ENCODE data around the gene CBX4. TPM values are rescaled to one million over a fixed set of nuclear protein-coding genes. Genes with fewer than 3 reads are reported as not detected.

The CBX4 gene
- total RNA-seq, 1 experiment from 2014 or later = 6.2 TPM

DNA sequence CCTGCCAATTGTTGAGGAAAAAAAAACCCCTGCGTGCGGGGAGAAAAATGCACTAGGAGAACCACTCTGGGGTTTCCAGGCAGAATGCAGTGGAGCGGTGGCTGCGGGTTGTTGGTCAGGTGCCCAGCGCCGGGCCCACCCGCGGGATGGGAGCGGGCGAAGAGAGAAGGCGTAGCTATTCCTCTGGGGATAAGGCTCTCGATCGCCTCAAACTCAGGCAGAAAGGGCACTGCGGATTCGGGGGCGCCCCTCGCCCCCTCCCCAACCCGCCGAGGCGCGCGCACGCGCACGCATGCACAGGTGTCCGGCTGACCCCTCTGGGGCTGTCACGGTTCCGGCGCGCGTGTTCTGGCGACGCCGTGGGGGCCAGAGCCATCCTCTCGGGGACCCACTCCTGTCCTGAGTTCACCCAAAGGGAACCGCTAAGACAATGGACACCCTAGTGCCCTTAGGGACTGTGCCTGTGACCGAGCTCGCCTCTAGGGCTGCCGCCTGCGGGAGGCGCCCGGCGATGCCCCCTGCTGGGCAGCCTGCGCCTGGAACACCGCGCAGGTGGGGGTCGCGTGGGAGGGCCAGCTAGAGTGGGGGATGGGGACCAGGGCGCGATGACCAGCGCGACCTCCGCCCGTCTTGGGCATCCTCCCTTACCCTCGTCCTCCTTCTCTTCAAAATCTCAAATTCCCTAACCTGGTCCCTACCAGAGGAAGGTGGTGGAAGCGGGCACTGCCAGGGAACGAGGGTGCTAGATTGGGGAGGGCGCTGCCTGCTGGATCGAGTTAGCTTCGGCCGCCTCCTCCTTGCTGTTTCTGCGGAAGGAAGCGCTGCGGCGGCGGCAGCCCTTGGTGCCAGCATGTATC lies 28.0 kb downstream of the CBX4 start:
- Histone ChIP-seq H2AFZ (ENCODE audit: low read length) (no peak overlapping the region), H3K18ac (ENCODE audit: insufficient read length, low read depth, low read length) (peak overlapping the region; percentile 80), H4K20me1 (ENCODE audit: control insufficient read depth, insufficient read depth, insufficient read length) (no peaks in the 10 kb centered on the region), H2BK15ac (ENCODE audit: low read depth, low read length) (no peak overlapping the region; the same call in 1 of the 2 replicates), H3K79me1 (ENCODE audit: insufficient read depth, low read depth, low read length, poor library complexity, severe bottlenecking) (no peaks in the 10 kb centered on the region), H2BK5ac (ENCODE audit: insufficient read length, low read length) (no peak overlapping the region), H3K23ac (ENCODE audit: insufficient read length, low read depth, low read length) (no peak overlapping the region), H2BK120ac (ENCODE audit: low read depth, low read length, poor library complexity, severe bottlenecking) (peak overlapping the region; percentile 25), H3K23me2 (ENCODE audit: insufficient read length, low read depth, low read length, poor library complexity, severe bottlenecking) (peaks cover 5% of the 10 kb centered on the region), H4K5ac (ENCODE audit: insufficient read length, low read depth, low read length) (no peak overlapping the region), H2AK5ac (ENCODE audit: insufficient read length, low read length) (no peak overlapping the region), H3K9ac (ENCODE audit: extremely low read depth, insufficient read length, low read length) (no peak overlapping the region), H2BK20ac (ENCODE audit: low read depth, low read length, poor library complexity, severe bottlenecking) (no peak overlapping the region), H3K14ac (ENCODE audit: insufficient read depth, low read length) (no peak overlapping the region), H3K4ac (ENCODE audit: low read depth, low read length) (no peak overlapping the region; the same call in 1 of the 2 replicates), H4K91ac (ENCODE audit: insufficient read length, low read depth, low read length) (no peak overlapping the region), H3K27me3 (ENCODE audit: insufficient read depth, low read length) (peaks cover 81% of the 10 kb centered on the region), H4K8ac (replicated peaks; ENCODE audit: insufficient read length, low read depth, low read length) (no peak overlapping the region), H3K56ac (ENCODE audit: insufficient read length, low read depth, low read length) (no peak overlapping the region), H3K4me1 (ENCODE audit: insufficient read depth, low read length) (no peaks in the 10 kb centered on the region), H2BK12ac (ENCODE audit: insufficient read length, low read depth, low read length) (no peak overlapping the region), H3K9me3 (ENCODE audit: control insufficient read depth, low read depth, low read length) (no peaks in the 10 kb centered on the region), H3K27ac (ENCODE audit: insufficient read length, low read depth, low read length) (no peak overlapping the region), H3K79me2 (ENCODE audit: insufficient read depth, low read length) (no peaks in the 10 kb centered on the region), H3K4me2 (ENCODE audit: insufficient read depth, insufficient read length, low read length) (peak overlapping the region; percentile 50), H3T11ph (ENCODE audit: low read length) (no peak overlapping the region)
- Mint-ChIP-seq H3K9me3 (peaks cover 7 to 9% of the 10 kb centered on the region in 2 experiments; a peak in 3 of 5 replicates), H3K4me3 (peak overlapping the region in 1 of 2 experiments; percentile 75; a peak in 3 of 5 replicates), H3K4me1 (peaks cover 39 to 47% of the 10 kb centered on the region in 2 experiments), H3K36me3 (ENCODE audit: insufficient read depth in 1 of 3, low read depth in 3 of 3) (no peaks in the 10 kb centered on the region; a peak in 1 of 7 replicates), H3K27ac (no peak overlapping the region), H3K27me3 (ENCODE audit: low read depth) (peaks cover 91% of the 10 kb centered on the region)
- TF ChIP-seq, protein P1, sequence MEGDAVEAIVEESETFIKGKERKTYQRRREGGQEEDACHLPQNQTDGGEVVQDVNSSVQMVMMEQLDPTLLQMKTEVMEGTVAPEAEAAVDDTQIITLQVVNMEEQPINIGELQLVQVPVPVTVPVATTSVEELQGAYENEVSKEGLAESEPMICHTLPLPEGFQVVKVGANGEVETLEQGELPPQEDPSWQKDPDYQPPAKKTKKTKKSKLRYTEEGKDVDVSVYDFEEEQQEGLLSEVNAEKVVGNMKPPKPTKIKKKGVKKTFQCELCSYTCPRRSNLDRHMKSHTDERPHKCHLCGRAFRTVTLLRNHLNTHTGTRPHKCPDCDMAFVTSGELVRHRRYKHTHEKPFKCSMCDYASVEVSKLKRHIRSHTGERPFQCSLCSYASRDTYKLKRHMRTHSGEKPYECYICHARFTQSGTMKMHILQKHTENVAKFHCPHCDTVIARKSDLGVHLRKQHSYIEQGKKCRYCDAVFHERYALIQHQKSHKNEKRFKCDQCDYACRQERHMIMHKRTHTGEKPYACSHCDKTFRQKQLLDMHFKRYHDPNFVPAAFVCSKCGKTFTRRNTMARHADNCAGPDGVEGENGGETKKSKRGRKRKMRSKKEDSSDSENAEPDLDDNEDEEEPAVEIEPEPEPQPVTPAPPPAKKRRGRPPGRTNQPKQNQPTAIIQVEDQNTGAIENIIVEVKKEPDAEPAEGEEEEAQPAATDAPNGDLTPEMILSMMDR (conservative IDR thresholded peaks at IDR 0.05) = peak; percentile 33; the same call in 2 of the 3 replicates
- peak; percentile 58 for DNase-seq
- no CpG with 5 or more reads among the region's 66 CpGs for WGBS (ENCODE audit: extremely low coverage, insufficient read length, low lambda C conversion rate)

All from H9 (cell line).